Myocyte (in vitro differentiated cells): ENCODE measurements around the gene ZFYVE1. TPM values are rescaled to one million over a fixed set of nuclear protein-coding genes. Genes with fewer than 3 reads are reported as not detected.
"Not testable (repeated sequence)": the region's sequence is repeated elsewhere in the genome, so short reads cannot be mapped to it uniquely, and the experiment has no call there.

ENCODE experiments used
- DNase-seq: peaks from one replicate; pipeline ENCODE4 v3.0.0-alpha.2; 2012; ENCODE audit warnings: low read depth
- total RNA-seq: library from RNA; depleted of rRNA; stranded (reverse); fragments of >200 nt; gene quantifications from 2 replicates; pipeline ENCODE4 v1.2.3, GENCODE V29; 2014

ZFYVE1 gene
- total RNA-seq, 1 donor from 2014 or later = 29.1 TPM

DNA sequence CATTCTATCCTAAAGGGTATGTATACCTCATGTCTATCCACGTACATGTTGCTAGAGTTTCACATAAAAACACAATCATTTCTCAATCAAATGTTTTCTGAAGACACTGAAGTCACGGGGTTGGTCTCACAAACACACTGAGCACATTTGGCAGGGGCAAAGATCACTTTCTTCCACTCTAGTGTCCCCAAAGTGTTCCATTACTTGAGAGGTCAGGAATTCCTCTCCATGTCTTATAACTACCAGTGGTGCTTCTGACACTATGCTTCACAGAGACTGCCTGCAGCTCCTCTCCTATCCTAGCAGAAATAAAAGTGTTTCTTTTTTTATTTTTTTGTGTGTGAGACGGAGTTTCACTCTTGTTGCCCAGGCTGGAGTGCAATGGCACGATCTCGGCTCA lies 19.1 kb downstream of the ZFYVE1 start:
- DNase-seq = peak; percentile 30

DNA sequence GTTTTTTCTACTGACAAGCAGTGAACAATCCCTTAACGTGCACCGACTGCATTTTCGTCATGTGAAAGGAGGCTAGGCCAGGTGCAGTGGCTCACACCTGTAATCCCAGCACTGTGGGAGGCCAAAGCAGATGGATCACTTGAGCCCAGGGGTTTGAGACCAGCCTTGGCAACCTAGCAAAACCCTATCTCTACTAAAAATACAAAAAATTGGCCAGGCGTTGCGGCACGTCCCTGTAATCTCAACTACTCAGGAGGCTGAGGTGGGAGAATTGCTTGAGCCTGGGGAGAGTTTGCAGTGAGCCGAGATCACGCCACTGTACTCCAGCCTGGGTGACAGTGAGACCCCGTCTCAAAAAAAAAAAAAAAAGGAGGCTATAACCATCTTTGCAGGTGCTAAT lies 22.3 kb downstream of the ZFYVE1 start:
- not testable (repeated sequence) for DNase-seq

- DNase-seq = no peak
Observed at GRCh38 chr14:73003681-73004080, 23.2 kb downstream of the ZFYVE1 start.

GRCh38 chr14:73000073-73000472 lies 26.8 kb downstream of the ZFYVE1 start:
- no peak for DNase-seq

GRCh38 chr14:72999316-72999715 lies 27.6 kb downstream of the ZFYVE1 start:
- no peak for DNase-seq

DNA sequence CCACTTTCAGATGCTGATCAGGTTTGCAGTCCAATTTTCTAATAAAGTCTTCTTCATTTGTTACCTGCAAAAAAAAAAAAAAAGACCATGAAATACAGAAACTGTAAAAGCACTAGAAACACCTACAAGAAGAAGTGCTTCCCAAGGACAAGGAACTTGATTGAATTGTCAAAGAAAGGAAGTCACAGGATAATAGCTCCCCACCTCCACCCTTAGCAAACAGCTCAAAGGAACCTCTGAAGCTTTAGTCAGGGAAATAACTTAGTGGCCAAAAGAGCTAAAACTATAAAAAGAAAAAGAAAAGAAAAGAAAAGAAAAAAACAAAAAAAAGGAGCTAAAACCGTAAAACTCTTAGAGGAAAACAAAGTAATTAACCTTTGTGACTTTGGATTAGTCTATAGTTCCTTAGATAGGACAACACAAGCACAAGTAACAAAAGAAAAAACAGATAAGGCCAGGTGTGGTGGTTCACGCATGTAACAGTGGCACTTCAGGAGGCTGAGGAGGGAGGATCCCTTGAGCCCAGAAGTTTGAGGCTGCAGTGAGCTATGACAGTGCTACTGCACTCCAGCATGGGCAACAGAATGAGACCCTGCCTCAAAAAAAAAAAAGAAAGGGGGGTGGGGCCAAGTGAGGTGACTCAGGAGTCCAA lies 28.5 kb downstream of the ZFYVE1 start:
- no peak for DNase-seq

GRCh38 chr14:72996916-72997315 lies 30.0 kb downstream of the ZFYVE1 start:
- no peak for DNase-seq

- DNase-seq = no peak
Observed at GRCh38 chr14:72990171-72990570, 36.7 kb downstream of the ZFYVE1 start.

DNA sequence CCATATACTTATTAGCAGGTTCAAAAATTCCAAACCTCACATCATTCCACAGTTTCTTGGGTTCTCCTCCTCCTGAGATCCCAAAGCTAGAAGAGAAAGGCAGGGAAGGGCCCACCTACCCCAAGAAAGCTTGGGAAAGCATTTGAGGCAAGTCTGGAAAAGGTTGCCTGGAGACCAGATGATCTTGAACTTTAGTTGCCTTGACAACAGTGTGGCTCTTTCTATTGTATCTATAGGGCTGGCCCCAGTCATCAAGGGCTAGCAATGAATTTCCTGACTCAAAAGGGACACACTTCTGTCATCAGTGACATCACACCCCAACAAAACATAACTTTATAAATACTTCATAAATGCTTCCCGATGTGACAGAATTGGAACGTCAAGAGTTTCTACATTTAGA lies 40.0 kb downstream of the ZFYVE1 start:
- DNase-seq = no peak

DNA sequence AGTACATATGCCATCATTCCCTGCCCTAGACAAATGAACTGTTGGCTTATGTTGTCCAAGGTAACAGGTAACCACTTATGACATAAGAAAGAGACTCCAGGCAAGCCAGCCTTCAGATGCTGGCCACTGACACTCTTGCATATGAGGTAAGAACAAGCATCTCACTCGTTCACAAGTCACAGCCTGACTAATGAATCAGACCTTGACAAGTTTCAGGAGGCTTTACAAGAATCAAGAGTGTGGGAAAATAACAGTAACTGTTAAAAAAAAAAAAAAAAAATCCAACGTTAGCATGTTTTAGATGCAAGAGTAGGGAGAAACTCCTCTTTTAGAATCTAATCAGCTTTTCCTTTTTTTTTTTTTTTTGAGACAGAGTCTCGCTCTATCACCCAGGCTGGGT lies 40.7 kb downstream of the ZFYVE1 start:
- DNase-seq = no peak

GRCh38 chr14:72982146-72982708 lies 44.7 kb downstream of the ZFYVE1 start:
- no peak for DNase-seq

- DNase-seq = no peak
Observed at GRCh38 chr14:72980863-72981262, 46.0 kb downstream of the ZFYVE1 start.

DNA sequence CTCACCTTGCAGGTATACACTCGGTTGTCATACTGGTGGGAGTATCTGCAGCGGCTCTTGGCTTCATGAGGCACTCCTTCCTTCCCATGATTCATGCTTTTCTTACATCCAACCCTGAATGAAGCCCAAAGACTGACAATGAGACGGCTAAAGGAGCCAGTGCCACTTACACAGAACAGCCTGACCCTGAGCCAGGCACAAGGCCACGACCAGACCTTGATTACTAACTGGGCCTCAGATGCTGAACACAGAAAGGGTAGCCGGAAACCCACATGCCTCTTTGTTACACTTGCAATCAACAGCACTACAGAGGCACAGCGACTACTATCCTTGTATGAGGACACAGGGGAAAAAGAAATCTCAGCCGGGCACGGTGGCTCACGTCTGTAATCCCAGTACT lies 48.0 kb downstream of the ZFYVE1 start:
- no peak for DNase-seq

GRCh38 chr14:72975770-72976169 lies 51.1 kb downstream of the ZFYVE1 start:
- peak; percentile 6 for DNase-seq

- no peak for DNase-seq
Observed at GRCh38 chr14:72974661-72975060, 52.2 kb downstream of the ZFYVE1 start.

GRCh38 chr14:72970824-72971434 lies 56.0 kb downstream of the ZFYVE1 start:
- no peak for DNase-seq

DNA sequence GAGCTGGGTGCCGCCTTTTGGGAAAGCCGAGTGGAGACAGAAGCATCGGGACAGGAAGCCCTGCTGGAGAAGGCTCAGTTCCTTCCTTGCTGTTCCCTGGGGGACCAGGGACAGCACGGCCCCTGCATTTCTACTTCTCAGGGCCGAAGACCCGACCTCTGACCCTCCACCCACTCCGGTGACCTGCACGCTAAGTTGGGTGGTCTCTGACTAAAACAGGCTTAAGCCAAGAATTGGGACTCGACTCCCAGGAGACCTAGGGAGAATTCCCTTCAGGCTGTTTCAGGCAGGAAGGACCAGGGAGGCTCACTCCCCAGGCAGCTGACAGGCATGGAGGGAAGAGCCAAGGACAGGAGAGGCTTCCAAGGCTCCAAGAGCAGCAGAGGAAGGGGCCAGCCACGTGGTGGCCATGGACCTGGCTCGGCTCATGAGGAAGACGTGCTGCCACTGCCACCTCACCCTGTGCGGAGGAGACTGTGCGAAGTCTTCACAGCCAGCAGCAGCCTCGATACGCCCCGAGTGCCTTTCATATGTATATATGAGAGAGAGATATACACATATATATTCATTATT lies 56.8 kb downstream of the ZFYVE1 start:
- DNase-seq = no peak

- no peak for DNase-seq
Observed at GRCh38 chr14:72968316-72968715, 58.6 kb downstream of the ZFYVE1 start.

DNA sequence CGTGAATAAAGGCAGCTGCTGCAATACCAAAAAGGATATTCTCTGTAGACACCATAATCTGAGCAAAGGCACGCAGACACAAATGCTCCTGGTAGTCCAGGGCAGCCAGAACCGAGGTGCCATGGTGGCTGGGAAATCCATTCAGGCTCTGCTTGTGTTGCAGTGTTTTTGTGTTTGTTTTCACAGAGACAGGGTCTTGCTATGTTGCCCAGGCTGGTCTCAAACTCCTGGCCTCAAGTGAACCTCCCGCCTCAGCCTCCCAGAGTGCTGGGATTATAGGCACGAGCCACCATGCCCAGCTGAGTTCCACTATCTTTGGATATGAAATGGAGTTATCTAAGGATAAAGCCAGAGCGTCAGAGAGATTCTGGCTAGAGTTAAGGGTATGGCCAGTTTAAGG lies 60.9 kb downstream of the ZFYVE1 start:
- no peak for DNase-seq

- DNase-seq = peak; percentile 26
Observed at GRCh38 chr14:72965249-72965648, 61.7 kb downstream of the ZFYVE1 start.

DNA sequence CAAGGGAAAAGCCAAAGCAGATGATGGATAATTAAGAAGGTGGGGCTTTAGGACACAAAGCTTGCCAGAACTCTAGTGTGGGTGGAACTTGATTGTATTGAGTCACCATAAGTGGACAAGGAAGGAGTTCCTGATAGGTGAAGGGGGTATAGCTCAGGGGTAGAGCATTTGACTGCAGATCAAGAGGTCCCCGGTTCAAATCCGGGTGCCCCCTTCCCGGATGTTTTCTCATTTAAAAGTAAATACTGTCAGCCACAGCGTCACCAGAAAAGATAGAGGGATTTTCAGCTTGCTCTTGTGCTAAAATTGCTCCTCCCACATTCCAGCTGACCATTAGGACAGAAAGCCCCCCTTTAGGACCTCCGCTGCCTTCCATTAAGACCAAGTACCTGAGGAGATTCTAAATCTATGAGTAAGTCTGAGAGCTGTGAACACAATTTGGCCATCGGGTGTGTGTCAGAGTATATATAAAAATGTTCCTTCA lies 64.0 kb downstream of the ZFYVE1 start:
- DNase-seq = no peak

DNA sequence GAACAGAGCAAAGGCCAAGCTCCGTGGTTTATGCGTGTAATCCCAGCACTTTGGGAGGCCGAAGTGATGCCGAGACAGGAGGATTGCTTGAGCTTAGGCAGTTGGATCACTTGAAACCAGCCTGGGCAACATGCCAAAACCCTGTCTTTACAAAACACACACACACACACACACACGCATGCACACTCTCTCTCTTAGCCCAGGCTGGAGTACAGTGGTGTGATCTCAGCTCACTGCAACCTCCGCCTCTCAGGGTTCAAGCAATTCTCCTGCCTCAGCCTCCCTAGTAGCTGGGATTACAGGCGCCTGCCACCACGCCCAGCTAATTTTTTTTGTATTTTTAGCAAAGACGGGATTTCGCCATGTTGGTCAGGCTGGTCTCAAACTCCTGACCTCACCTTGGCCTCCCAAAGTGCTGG lies 64.6 kb downstream of the ZFYVE1 start:
- DNase-seq = peak; percentile 41
